Anterior cingulate cortex (tissue), 58 donors: Measurements from ENCODE around the gene GPRC6A.

Experiments
- DNase-seq, 58 donors: peaks; one replicate each; lab custom pipeline; 2025; lab: John Stamatoyannopoulos, UW

GPRC6A gene

DNA sequence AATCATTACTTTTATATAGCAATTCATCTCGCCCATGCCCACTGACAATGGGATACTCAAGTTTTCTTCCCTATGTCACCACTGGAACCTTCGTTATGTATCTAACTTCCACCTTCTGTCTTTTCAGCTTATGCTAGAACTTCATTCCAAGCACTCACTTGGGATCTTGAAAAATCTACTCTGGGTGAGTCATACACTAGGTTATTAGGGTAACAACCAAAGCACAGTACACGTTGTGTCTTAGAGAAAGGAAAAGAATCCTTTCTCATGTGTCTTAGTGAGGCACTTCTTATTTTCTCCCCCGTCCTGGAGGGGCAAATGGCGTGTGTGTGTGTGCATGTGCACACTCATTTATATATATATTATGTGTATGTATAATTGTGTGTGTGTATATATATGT is 45.0 kb downstream of the GPRC6A start:
- DNase-seq: no peak

DNA sequence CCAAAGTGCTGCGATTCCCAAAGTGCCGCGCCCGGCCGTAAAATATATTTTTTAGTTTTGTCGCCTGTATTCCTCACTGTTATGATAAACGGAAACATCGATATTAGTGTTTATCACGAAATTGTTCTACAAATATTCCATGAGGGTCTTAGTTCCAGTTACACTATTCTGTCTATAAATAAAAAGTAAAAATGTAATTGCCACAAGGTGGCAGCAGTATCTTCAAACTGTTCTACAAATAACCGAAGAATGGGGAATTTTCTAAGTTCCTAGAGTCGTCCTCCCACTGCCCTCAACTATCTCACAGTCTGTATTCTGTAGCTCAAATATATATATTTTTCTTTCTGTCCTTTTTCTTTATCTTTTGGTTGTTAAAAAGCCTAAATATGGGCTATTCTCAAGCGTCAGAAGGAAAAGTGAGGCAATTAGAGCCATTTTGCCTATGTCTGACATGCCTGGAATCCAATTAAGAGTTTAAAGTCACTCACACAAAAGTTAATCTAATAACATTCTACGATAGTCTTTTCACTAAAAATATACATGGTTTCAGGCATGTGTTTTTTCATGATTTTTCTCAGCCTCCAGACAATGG is 49.2 kb downstream of the GPRC6A start:
- no peak for DNase-seq

DNA sequence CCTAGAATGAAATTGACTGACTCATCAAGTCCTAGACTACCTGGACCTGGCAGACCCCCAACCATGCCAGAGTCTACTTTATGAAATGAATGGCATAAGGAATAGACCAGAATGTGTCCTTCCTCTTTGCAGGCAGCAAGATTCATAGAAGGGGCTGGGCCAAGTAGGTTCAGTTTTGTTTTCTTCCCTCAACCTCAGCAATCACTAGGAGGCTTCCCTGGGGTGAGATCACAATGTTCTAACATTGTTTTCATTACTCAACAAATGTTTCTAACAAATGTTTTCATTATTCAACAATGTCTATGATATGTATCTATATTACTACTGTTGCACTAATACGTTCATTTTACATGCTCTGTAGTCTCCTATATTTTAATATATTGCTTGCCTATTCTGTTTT is 55.0 kb downstream of the GPRC6A start:
- DNase-seq: no peak

DNA sequence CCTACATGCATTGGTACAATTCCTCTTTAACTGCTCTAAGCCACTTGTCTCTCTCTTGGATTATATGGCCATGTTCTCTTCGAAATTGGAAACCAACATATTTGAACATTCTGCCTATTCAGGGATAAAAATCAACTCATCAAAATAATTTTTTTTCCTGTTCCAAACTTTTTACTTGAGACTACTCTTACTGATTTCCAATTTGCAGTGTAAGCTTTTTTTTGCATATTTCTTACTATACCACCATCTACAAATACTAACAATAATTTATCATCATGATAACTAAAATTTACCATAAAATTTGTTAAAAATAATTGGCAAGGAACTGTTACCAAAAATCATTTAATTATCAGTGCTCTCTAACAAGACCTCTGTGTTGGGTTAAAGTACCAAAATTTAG is 56.4 kb downstream of the GPRC6A start:
- no peak for DNase-seq

DNA sequence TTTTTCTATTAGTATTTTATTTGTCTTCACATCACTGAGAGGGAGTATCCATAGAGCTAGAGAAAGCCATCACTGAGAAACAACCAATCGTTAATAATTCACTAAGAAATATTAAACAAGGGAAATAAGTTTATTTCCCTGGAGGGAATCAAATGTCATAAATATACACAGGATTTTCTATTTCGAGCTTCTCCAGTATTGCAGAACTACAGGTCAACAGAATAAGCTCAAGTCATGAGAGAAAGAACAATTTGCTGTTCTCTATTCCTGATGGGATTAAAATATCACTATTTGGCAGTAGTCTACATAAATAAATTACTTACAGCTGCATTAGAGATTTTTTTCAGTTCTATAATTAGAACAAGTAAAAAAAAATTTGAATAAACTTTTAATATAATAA is 61.2 kb downstream of the GPRC6A start:
- no peak for DNase-seq

DNA sequence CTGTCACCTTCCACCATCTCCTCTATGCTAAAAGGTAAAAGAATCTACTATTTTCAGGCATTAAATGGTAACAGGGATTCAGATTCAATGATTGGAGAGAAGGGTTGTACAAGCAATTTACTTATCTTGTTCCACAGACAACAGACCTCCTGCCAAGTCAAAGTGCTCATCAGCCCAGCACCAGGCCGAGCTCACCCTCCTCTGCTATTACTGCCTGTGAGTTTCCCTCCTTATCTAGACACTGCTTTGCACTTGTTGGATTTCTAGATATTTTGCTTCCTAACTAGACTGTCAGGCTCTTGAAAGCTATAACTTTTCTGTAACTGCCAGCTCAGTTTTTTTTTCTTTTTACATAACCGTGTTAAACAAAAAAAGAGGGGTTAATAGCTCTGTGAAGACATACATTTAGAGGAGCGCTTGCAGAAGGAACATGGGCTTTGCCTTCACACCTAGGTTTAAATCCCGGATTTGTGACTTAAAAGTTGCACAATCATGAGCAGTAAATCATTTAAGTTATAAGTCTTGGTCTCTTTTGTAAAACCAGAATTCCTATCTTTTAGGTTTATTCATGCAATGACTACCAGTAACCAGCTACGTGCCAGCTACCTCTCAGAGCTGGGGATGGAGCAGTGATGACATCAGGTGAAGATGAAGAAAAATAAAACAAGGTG is 62.2 kb downstream of the GPRC6A start:
- DNase-seq: no peak

DNA sequence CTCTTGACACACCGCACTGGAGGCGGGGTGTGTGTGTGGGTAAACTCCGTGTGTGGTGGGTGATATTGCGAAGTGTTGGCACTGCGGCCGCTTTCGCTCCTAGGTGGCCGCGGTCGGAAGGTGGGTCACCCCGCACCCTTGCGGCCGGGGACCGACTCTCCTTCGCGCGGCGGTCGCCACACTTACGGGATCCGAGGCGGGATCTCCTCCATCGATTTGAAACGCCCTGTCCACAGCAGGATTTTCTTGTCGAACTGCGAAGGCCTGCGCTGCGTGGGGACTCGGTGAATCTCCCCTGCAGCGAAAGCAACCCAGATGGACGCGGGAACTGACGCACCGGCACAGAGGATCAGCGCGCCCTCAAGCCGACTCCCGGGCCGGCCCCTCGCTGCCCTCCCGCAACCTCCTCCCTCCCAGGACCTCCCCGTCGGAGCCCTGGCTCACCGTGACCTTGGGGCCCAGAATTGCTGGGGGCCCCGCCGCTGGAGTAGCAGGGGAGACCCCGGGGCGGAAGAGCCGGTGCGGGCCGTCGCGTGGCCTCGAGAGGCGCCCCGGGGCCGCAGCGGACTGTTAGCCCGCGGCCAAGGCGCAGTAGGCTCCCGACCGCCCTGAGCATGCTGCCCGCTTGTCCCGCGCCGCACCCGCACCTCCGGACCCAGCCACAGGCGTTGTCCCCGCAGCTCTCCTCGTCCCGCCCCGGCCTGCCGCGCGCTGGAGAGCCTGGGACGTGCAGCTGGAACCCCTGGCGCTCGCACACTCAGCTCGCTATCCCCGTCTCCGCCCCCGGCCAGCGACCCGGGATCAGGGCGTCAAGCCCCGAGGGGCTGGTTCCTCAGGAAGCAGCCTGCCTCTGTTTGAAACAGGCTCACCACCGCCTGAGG is 63.7 kb downstream of the GPRC6A start, which contains the start of gene FAM162B:
FAM162B (minus strand) TSS at position 759 of the 881 bp plus-strand sequence; CDS start at position 616, 143 bp downstream.
- DNase-seq: peak in 3 of 58 donors; percentile 5 to 8 (median 5)

DNA sequence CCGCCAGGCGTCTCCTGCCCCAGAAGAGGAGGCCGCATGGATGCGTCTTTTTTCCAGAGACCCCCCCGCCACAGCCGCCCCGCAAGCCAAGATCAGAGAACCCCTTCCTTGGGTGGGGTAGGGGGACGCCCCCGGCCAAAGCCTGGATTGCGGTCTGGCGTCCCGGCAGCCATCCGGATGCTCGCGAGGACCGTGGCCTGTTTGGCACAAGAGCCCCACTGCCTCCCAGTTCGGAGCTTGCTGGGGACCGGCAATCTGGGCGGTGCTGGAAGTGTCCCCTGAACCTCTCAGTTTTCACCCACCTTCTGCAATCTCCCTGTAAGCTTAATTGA is 64.3 kb downstream of the GPRC6A start:
- peak in 2 of 58 donors; percentile 1 to 7 for DNase-seq

DNA sequence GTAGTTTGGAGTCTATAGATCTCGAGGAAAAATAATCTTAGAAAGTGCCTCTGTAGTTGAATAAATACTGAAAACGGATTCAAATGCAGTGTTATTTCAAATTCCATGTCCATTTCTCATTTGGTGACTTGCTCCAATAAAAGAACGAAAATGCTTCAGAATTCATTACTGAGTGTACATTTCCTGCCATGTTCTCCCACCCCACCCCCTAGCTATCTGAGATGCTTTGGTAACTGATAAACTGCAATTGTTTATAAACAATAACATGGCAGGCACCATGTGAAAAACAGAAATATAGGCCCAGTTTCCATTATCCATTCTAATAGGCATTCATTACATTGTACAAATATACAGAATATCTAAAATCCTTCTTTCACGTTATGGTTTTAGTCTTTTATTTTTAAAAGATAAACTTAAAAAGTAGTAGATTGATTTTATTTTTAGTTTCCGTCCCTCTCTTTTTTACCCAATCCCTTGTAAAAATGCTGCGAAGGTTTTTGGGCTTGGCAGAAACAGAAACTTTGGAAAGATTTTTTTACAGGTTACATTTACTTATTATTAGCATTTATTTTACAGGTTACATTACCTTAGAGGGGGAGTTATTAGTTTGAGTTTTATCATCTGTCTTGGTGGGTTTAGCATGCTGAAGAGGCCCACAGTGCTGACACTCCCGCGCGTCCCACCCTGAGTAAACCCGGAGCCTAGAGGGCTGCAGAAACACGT is 64.8 kb downstream of the GPRC6A start:
- no peak for DNase-seq

DNA sequence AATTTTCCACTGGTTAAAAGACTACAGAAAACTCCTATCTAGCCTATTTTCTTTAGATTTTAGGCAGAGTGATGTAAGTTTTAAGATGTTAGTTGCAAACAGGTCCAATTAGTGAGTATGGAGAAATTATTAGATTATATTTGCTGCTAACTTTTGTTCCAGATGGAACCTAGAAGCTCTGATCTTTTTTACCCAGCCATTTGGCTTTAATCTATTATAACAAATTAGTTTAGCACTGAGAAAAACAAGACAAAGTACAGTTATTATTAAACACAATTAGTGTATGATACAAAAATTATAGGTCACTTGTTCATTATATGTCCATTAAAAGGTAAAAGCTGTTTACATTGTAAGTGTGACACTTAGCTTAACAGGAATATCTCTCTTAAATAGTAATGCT is 65.8 kb downstream of the GPRC6A start:
- no peak for DNase-seq

DNA sequence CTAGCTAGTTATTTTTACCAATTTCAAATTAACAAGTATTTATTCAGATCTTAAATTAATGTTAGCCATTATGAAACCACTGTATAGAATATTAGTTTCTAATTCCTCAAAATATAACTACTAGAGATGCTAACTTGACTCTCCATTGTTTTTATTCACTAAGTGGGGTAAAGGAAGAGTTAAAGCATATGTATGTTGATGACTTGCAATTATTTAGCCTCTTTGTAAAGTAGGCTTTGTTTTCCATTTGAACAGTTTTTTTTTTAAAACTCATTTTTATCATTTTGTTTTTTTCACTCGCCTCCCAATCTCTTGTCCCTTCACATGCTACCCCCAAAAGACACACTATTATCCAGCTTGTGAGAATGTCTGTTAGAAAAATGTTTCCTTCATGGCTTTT is 66.6 kb downstream of the GPRC6A start:
- DNase-seq: no peak

DNA sequence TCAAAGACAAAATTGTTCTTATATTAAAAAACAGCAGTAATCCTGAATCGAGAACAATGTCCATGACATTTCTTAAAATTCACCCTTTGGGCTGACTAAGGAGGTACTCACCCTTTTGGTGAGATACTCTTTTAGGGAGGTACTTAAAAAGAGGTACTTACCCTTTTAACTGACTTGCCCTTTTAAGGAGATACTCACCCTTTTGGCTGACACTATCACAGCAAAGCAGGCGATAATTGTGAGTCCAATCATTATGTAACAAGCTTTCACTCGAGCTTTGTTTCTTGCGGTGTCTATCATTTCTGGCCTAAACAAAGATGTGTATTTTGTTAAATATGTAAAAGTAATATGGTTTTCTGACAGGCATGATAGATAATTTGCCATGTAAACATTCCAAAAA is 67.1 kb downstream of the GPRC6A start:
- DNase-seq: no peak

DNA sequence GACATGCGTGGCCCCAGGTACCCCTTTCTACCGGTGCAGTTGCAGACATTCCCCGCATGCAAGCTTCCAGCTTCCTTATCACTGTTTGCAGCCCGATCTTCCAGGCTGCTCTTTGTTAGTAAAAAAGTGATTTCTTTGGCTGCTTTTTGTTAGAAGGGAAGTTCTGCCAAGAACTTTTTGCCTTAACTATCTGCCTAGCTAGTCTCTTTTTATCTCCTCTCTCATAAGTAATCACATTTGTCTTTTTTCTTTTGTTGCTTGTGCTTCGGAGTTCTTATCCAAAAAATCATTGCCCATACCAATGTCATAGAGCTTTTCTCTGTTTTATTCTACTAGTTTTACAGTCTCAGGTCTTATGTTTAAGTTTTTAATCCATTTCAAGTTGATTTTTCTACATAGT is 83.7 kb downstream of the GPRC6A start:
- no peak for DNase-seq
